Measurements from ENCODE around the gene YAF2. TPM values are rescaled to one million over a fixed set of nuclear protein-coding genes. Genes with fewer than 3 reads are reported as not detected.

Gene YAF2
- total and polyA plus RNA-seq, 2 experiments from 2014 or later = 1.0 TPM

- H3F3A ChIP-seq (replicated peaks; ENCODE audit: low read depth) = peaks cover 9% of the 10 kb centered on the region; the same call in 1 of the 2 replicates
- H3K4me3 Mint-ChIP-seq = no peak overlapping the region
- peaks cover 19% of the 10 kb centered on the region for H3K4me1 Mint-ChIP-seq
- no peak for ATAC-seq
- DNase-seq (ENCODE audit: low spot score) = no peak
- peaks cover 21% of the 10 kb centered on the region for H4K20me1 ChIP-seq (replicated peaks; ENCODE audit: insufficient read depth)
- no peak overlapping the region for H3K27ac ChIP-seq (ENCODE audit: low read depth)
- no peak overlapping the region for H3K4me2 ChIP-seq
- H3K9me2 ChIP-seq (ENCODE audit: insufficient read depth) = no peaks in the 10 kb centered on the region
- H3K4me1 ChIP-seq (ENCODE audit: insufficient read depth) = peaks cover 14% of the 10 kb centered on the region
- no peak overlapping the region for H2AFZ ChIP-seq
- TF ChIP-seq EZH2phosphoT487 (IDR thresholded peaks at IDR 0.05; ENCODE audit: unreplicated experiment) = no peak
- no peak for TF ChIP-seq JUNB (IDR thresholded peaks at IDR 0.05; ENCODE audit: unreplicated experiment)
- TF ChIP-seq STAT1 (IDR thresholded peaks at IDR 0.05; ENCODE audit: unreplicated experiment) = no peak
- no peak for TF ChIP-seq ZNF114 (CRISPR knock-in tag; IDR thresholded peaks at IDR 0.05)
- TF ChIP-seq ETS1 (IDR thresholded peaks at IDR 0.05) = no peak
- no peak for TF ChIP-seq EZH2 (IDR thresholded peaks at IDR 0.05; ENCODE audit: low read depth, unreplicated experiment)
- H3K27ac Mint-ChIP-seq = no peak overlapping the region
- no peaks in the 10 kb centered on the region for H3K36me3 ChIP-seq (ENCODE audit: insufficient read depth)
- H3K27me3 ChIP-seq (ENCODE audit: insufficient read depth) = peaks cover 38% of the 10 kb centered on the region
- H3K79me2 ChIP-seq (replicated peaks; ENCODE audit: insufficient read depth) = peaks cover 73% of the 10 kb centered on the region
- no peaks in the 10 kb centered on the region; the same call in 2 of the 3 replicates for H3K9me3 Mint-ChIP-seq
- no peak overlapping the region for H3K4me3 ChIP-seq
- H3K36me3 Mint-ChIP-seq (ENCODE audit: low read depth) = no peaks in the 10 kb centered on the region; the same call in 2 of the 3 replicates
- peaks cover 6% of the 10 kb centered on the region for H3K27me3 Mint-ChIP-seq (ENCODE audit: insufficient read depth, low read depth, poor library complexity)
Measured at GRCh38 chr12:42140901-42141300, 97.1 kb downstream of the YAF2 start.

- H3F3A ChIP-seq (replicated peaks; ENCODE audit: low read depth) = no peaks in the 10 kb centered on the region
- H3K27ac Mint-ChIP-seq = no peak overlapping the region
- H2AFZ ChIP-seq = no peak overlapping the region
- H3K27ac ChIP-seq (ENCODE audit: low read depth) = no peak overlapping the region
- TF ChIP-seq ZNF331 (CRISPR knock-in tag; IDR thresholded peaks at IDR 0.05; ENCODE audit: low read depth) = no peak
- no peaks in the 10 kb centered on the region for H3K4me1 ChIP-seq (ENCODE audit: insufficient read depth)
- H3K79me2 ChIP-seq (replicated peaks; ENCODE audit: insufficient read depth) = peaks cover 93% of the 10 kb centered on the region
- H3K4me2 ChIP-seq = no peak overlapping the region
- no peaks in the 10 kb centered on the region for H3K9me3 Mint-ChIP-seq
- H3K4me3 Mint-ChIP-seq = no peak overlapping the region
- no peak for ATAC-seq
- H3K9me2 ChIP-seq (ENCODE audit: insufficient read depth) = no peaks in the 10 kb centered on the region
- H4K20me1 ChIP-seq (replicated peaks; ENCODE audit: insufficient read depth) = peaks cover 6% of the 10 kb centered on the region; the same call in 1 of the 2 replicates
- no peak overlapping the region for H3K4me3 ChIP-seq
- no peaks in the 10 kb centered on the region; the same call in 2 of the 3 replicates for H3K36me3 Mint-ChIP-seq (ENCODE audit: low read depth)
- H3K36me3 ChIP-seq (ENCODE audit: insufficient read depth) = no peaks in the 10 kb centered on the region
- no peak for DNase-seq (ENCODE audit: low spot score)
- no peaks in the 10 kb centered on the region for H3K4me1 Mint-ChIP-seq
- no peaks in the 10 kb centered on the region for H3K27me3 Mint-ChIP-seq (ENCODE audit: insufficient read depth, low read depth, poor library complexity)
- no peaks in the 10 kb centered on the region for H3K27me3 ChIP-seq (ENCODE audit: insufficient read depth)
Measured at GRCh38 chr12:42135259-42135814, 102.7 kb downstream of the YAF2 start.

- no peaks in the 10 kb centered on the region for H3K9me3 Mint-ChIP-seq
- no peak for TF ChIP-seq ZNF331 (CRISPR knock-in tag; IDR thresholded peaks at IDR 0.05; ENCODE audit: low read depth)
- no peak for TF ChIP-seq NANOG (IDR thresholded peaks at IDR 0.05; ENCODE audit: borderline replicate concordance)
- no peak for TF ChIP-seq JUNB (IDR thresholded peaks at IDR 0.05; ENCODE audit: unreplicated experiment)
- no peak for TF ChIP-seq CTCF (conservative IDR thresholded peaks at IDR 0.05; ENCODE audit: low read depth in 2 of 2)
- no peak for TF ChIP-seq ZNF114 (CRISPR knock-in tag; IDR thresholded peaks at IDR 0.05)
- no peak for TF ChIP-seq REST (IDR thresholded peaks at IDR 0.05; ENCODE audit: unreplicated experiment)
- TF ChIP-seq POLR2AphosphoS5 (IDR thresholded peaks at IDR 0.05; ENCODE audit: low read depth) = no peak
Measured at GRCh38 chr12:42130672-42131402, 107.2 kb downstream of the YAF2 start.

More at GRCh38 chr12:42130672-42131402, 107.2 kb downstream of the YAF2 start:
- H3K4me1 Mint-ChIP-seq = peaks cover 9% of the 10 kb centered on the region
- Histone ChIP-seq H3K36me3 (ENCODE audit: insufficient read depth) (no peaks in the 10 kb centered on the region), H3K27me3 (ENCODE audit: insufficient read depth) (no peaks in the 10 kb centered on the region), H3K9me2 (ENCODE audit: insufficient read depth) (no peaks in the 10 kb centered on the region), H2AFZ (no peak overlapping the region), H3K79me2 (replicated peaks; ENCODE audit: insufficient read depth) (peaks cover 55% of the 10 kb centered on the region), H3F3A (replicated peaks; ENCODE audit: low read depth) (no peaks in the 10 kb centered on the region), H3K4me2 (no peak overlapping the region), H3K27ac (ENCODE audit: low read depth) (no peak overlapping the region), H3K4me3 (no peak overlapping the region), H4K20me1 (replicated peaks; ENCODE audit: insufficient read depth) (peaks cover 9% of the 10 kb centered on the region; the same call in 1 of the 2 replicates), H3K4me1 (ENCODE audit: insufficient read depth) (no peaks in the 10 kb centered on the region)
- ATAC-seq = no peak
- no peak for DNase-seq (ENCODE audit: low spot score)
- no peak overlapping the region for H3K27ac Mint-ChIP-seq
- H3K27me3 Mint-ChIP-seq (ENCODE audit: insufficient read depth, low read depth, poor library complexity) = no peaks in the 10 kb centered on the region
- no peaks in the 10 kb centered on the region; the same call in 2 of the 3 replicates for H3K36me3 Mint-ChIP-seq (ENCODE audit: low read depth)
- H3K4me3 Mint-ChIP-seq = no peak overlapping the region
